ENCODE data around the gene UFSP1. TPM values are rescaled to one million over a fixed set of nuclear protein-coding genes. Genes with fewer than 3 reads are reported as not detected.

The UFSP1 gene
- total RNA-seq, 4 donors from 2014 or later, result 1.3 to 19.1 (median 3.7) TPM; not detected in 1

DNA sequence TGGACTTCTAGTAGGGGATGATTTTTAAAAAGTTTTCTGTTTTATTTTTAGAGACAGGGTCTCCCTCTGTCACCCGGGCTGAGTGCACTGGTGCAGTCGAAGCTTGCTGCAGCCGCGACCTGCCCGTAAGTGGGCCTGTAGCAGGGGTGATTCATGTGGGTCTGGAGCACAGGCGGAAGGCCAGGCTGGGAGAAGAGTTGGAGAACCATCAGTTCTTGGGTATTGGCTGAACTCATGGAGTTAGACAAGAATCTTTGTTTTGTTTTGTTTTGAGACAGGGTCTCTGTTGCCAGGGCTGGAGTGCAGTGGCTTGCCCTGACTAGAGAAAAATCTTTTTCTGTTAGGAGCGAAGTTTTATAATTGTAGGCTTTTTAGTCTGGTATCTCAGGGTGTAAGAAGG lies 8.9 kb downstream of the UFSP1 start:
- no peak overlapping the region for H3K27ac ChIP-seq
- peaks cover 11 to 39% (median 14%) of the 10 kb centered on the region in 4 donors for H3K4me1 ChIP-seq
- in situ Hi-C loops (cut with MboI; ENCODE audit: low pct_ligation_motif_present in 1 of 4, low pct_unique_long_range_greater_than_20kb in 1 of 4, low sequenced_read_pairs in 3 of 4), result no loop called here
- TF ChIP-seq, protein P1, sequence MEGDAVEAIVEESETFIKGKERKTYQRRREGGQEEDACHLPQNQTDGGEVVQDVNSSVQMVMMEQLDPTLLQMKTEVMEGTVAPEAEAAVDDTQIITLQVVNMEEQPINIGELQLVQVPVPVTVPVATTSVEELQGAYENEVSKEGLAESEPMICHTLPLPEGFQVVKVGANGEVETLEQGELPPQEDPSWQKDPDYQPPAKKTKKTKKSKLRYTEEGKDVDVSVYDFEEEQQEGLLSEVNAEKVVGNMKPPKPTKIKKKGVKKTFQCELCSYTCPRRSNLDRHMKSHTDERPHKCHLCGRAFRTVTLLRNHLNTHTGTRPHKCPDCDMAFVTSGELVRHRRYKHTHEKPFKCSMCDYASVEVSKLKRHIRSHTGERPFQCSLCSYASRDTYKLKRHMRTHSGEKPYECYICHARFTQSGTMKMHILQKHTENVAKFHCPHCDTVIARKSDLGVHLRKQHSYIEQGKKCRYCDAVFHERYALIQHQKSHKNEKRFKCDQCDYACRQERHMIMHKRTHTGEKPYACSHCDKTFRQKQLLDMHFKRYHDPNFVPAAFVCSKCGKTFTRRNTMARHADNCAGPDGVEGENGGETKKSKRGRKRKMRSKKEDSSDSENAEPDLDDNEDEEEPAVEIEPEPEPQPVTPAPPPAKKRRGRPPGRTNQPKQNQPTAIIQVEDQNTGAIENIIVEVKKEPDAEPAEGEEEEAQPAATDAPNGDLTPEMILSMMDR (IDR thresholded peaks at IDR 0.05), result no peak
- TF ChIP-seq EP300 (IDR thresholded peaks at IDR 0.05; ENCODE audit: low read depth), result no peak
- no peak for TF ChIP-seq POLR2A (IDR thresholded peaks at IDR 0.05)
- TF ChIP-seq POLR2AphosphoS5 (IDR thresholded peaks at IDR 0.05), result no peak
- H3K4me3 ChIP-seq, result no peak overlapping the region
- intact Hi-C loops (cut with DNase I; ENCODE audit: low total_unique reads), result no loop called here
- WGBS, 2 donors (ENCODE audit: low coverage in 1 of 2), result 86 to 92% methylated on average over 1 to 7 of the region's 7 CpGs
- no peak for DNase-seq
- H3K27me3 ChIP-seq, result no peaks in the 10 kb centered on the region
- peaks cover 0 to 49% (median 21%) of the 10 kb centered on the region in 4 donors for H3K36me3 ChIP-seq
- no peaks in the 10 kb centered on the region for H3K9me3 ChIP-seq

DNA sequence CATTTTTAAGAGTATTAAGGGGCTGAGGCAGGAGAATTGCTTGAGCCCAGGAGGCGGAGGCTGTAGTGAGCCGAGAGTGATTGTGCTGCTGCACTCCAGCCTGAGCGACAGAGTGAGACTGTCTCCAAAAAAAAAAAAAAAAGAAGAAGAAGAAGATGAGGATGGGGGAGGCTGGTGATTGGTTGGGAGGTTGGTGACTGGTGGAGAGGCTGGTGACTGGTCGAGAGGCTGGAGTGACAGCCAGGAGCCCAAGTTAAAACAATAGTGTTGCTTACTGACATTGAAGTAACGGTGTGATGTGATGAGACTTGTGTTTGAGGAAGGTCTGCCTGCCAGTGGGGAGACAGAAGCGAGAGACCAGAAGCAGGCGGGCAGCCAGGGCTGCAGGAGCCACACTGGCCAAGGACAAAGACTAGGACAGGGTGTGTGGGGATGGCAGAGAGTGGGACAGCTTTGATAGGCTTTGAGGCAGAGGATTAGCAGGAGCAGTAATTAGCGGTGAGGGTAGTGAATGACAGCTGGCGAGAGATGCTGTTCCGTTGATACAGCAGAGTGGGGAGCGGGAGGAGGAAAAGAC lies 9.7 kb downstream of the UFSP1 start:
- H3K4me3 ChIP-seq, result no peak overlapping the region
- no peaks in the 10 kb centered on the region for H3K27me3 ChIP-seq
- TF ChIP-seq POLR2A (IDR thresholded peaks at IDR 0.05) (no peak), POLR2AphosphoS5 (IDR thresholded peaks at IDR 0.05) (no peak), EP300 (IDR thresholded peaks at IDR 0.05; ENCODE audit: low read depth) (no peak)
- 86 to 89% methylated on average over 9 to 11 of the region's 11 CpGs for WGBS, 2 donors (ENCODE audit: low coverage in 1 of 2)
- no peaks in the 10 kb centered on the region for H3K9me3 ChIP-seq
- intact Hi-C loops (cut with DNase I; ENCODE audit: low total_unique reads), result no loop called here
- no peak for DNase-seq
- peaks cover 0 to 41% (median 17%) of the 10 kb centered on the region in 4 donors for H3K36me3 ChIP-seq
- no peak overlapping the region for H3K27ac ChIP-seq
- H3K4me1 ChIP-seq, result peaks cover 11 to 40% (median 16%) of the 10 kb centered on the region in 4 donors
- in situ Hi-C loops (cut with MboI; ENCODE audit: low pct_ligation_motif_present in 1 of 4, low pct_unique_long_range_greater_than_20kb in 1 of 4, low sequenced_read_pairs in 3 of 4), result no loop called here

GRCh38 chr7:100878685-100879084 lies 10.8 kb downstream of the UFSP1 start:
- in situ Hi-C loops (cut with MboI; ENCODE audit: low pct_ligation_motif_present in 1 of 4, low pct_unique_long_range_greater_than_20kb in 1 of 4, low sequenced_read_pairs in 3 of 4) (no loop called here), intact Hi-C loops (cut with DNase I; ENCODE audit: low total_unique reads) (no loop called here)
- Histone ChIP-seq H3K4me1 (peaks cover 11 to 48% (median 24%) of the 10 kb centered on the region in 4 donors), H3K9me3 (no peaks in the 10 kb centered on the region), H3K36me3 (peaks cover 0 to 30% (median 12%) of the 10 kb centered on the region in 4 donors), H3K27me3 (no peaks in the 10 kb centered on the region), H3K27ac (no peak overlapping the region), H3K4me3 (no peak overlapping the region)
- 69 to 85% methylated on average over 2 to 6 of the region's 6 CpGs for WGBS, 2 donors (ENCODE audit: low coverage in 1 of 2)
- DNase-seq, result no peak
- TF ChIP-seq EP300 (IDR thresholded peaks at IDR 0.05; ENCODE audit: low read depth) (no peak), POLR2A (IDR thresholded peaks at IDR 0.05) (no peak), POLR2AphosphoS5 (IDR thresholded peaks at IDR 0.05) (no peak)
- TF ChIP-seq, protein P1 (IDR thresholded peaks at IDR 0.05), result no peak

DNA sequence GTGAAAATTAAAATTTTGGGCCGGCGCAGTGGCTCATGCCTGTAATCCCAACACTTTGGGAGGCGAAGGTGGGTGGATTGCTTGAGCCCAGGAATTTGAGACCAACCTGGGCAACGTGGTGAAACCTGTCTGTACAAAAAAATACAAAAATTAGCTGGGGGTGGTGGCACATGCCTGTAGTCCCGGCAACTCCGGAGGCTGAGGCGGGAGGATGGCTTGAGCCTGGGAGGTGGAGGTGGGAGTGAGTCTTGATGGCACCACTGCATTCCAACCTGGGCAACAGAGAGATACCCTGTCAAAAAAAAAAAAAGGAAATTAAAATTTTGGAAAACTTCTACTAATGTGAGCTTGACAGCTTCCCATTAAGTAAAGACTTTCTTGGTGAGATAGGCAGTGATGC lies 11.5 kb downstream of the UFSP1 start:
- intact Hi-C loops (cut with DNase I; ENCODE audit: low total_unique reads) (no loop called here), in situ Hi-C loops (cut with MboI; ENCODE audit: low pct_ligation_motif_present in 1 of 4, low pct_unique_long_range_greater_than_20kb in 1 of 4, low sequenced_read_pairs in 3 of 4) (no loop called here)
- Histone ChIP-seq H3K9me3 (no peaks in the 10 kb centered on the region), H3K27me3 (no peaks in the 10 kb centered on the region), H3K36me3 (peaks cover 0 to 25% (median 9%) of the 10 kb centered on the region in 4 donors), H3K4me1 (peaks cover 11 to 48% (median 24%) of the 10 kb centered on the region in 4 donors), H3K27ac (no peak overlapping the region), H3K4me3 (no peak overlapping the region)
- 79 to 80% methylated on average over 5 to 7 of the region's 7 CpGs for WGBS, 2 donors (ENCODE audit: low coverage in 1 of 2)
- no peak for DNase-seq
- no peak for TF ChIP-seq POLR2A (IDR thresholded peaks at IDR 0.05)
- no peak for TF ChIP-seq POLR2AphosphoS5 (IDR thresholded peaks at IDR 0.05)
- TF ChIP-seq, protein P1 (IDR thresholded peaks at IDR 0.05), result no peak
- TF ChIP-seq EP300 (IDR thresholded peaks at IDR 0.05; ENCODE audit: low read depth), result no peak

All from transverse colon (tissue), 4 donors.